SK-N-MC (cell line): ENCODE results near the gene GGA2.

Source experiments
- DNase-seq: peaks from one replicate; pipeline ENCODE4 v3.0.0-alpha.2; 2011; ENCODE audit warnings: low read depth, low spot score
- H3K27ac ChIP-seq: fragments of 200-600 bp; sonication (generic); 2 replicates; pipeline ENCODE4 v1.5.1; 2016; ENCODE audit warnings: mixed run types
- H3K36me3 ChIP-seq: fragments of 200-600 bp; sonication (generic); 2 replicates; pipeline ENCODE4 v1.6.1; 2017; ENCODE audit warnings: antibody characterized with exemption, low read length, mixed read lengths; ENCODE audit not compliant: insufficient read depth
- H3K4me3 ChIP-seq: fragments of 200-600 bp; sonication (generic); 2 replicates; pipeline ENCODE4 v1.5.1; 2016
- H3K9ac ChIP-seq: fragments of 200-600 bp; sonication (generic); 2 replicates; pipeline ENCODE4 v1.8.0; 2017; ENCODE audit warnings: mixed run types, mixed read lengths; ENCODE audit not compliant: insufficient read length
- H3K9me3 ChIP-seq: fragments of 200-600 bp; sonication (generic); 2 replicates; pipeline ENCODE4 v1.6.1; 2017; ENCODE audit warnings: low read depth, mild to moderate bottlenecking, antibody characterized with exemption, low read length, moderate library complexity, mixed read lengths
- EZH2 ChIP-seq: fragments of 200-600 bp; sonication (generic); IDR thresholded peaks from one replicate; pipeline ENCODE4 v1.6.1; 2017; ENCODE audit warnings: antibody characterized with exemption
- FOXP2 ChIP-seq: optimal IDR thresholded peaks from 2 replicates; pipeline ENCODE3; 2011; ENCODE audit warnings: mild to moderate bottlenecking, moderate library complexity; ENCODE audit not compliant: insufficient read depth; ENCODE audit errors: extremely low read length, control extremely low read depth
- POLR2AphosphoS5 ChIP-seq: IDR thresholded peaks from 2 replicates; pipeline ENCODE4 v1.6.1; 2012; ENCODE audit warnings: mild to moderate bottlenecking, low read depth, low read length, borderline replicate concordance

GGA2 gene

GRCh38 chr16:23432176-23433128 lies 77.8 kb downstream of the GGA2 start:
- no peak for DNase-seq
- TF ChIP-seq POLR2AphosphoS5: no peak
- no peak for TF ChIP-seq EZH2
- no peak for TF ChIP-seq FOXP2
- Histone ChIP-seq H3K36me3 (peaks cover 43% of the 10 kb centered on the region), H3K27ac (no peak overlapping the region), H3K9me3 (no peaks in the 10 kb centered on the region), H3K4me3 (no peak overlapping the region), H3K9ac (no peak overlapping the region)

- Histone ChIP-seq H3K36me3 (peaks cover 27% of the 10 kb centered on the region), H3K9ac (no peak overlapping the region), H3K4me3 (no peak overlapping the region), H3K9me3 (no peaks in the 10 kb centered on the region), H3K27ac (no peak overlapping the region)
- TF ChIP-seq POLR2AphosphoS5 (no peak), FOXP2 (no peak), EZH2 (no peak)
- no peak for DNase-seq
Observed at GRCh38 chr16:23428351-23428750, 81.9 kb downstream of the GGA2 start.

DNA sequence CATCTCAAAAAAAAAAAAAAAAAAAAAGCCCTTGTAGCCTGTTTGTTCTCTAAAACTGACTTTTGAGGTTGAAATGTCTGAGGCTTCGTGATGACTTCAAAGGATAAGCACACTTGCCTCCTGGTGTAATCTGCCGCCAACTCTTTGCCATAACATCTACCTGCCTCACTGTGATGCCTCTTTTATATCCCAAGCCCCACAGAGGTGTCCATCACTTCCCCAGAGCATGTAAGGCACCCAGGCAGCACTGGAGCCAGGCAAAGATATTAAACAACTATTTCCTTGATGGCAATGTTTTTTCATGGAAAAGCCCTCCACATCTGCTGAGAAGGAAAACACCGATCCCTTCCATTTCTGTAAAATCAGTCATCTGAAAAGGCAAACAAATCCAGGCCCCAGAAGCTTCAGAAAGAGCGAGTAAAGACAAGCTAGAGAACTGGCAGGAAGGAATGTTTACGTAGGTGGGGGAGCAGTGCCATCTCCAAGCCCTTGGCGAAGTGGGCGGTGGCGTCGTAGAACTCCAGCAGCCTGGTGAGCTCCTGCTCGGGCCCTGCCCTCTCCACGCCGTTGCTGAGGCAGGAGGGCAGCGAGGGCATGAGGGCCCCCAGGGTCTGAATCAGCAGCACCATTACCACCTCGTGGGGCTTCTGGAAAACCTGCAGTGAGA lies 85.9 kb downstream of the GGA2 start:
- no peak overlapping the region for H3K27ac ChIP-seq

DNA sequence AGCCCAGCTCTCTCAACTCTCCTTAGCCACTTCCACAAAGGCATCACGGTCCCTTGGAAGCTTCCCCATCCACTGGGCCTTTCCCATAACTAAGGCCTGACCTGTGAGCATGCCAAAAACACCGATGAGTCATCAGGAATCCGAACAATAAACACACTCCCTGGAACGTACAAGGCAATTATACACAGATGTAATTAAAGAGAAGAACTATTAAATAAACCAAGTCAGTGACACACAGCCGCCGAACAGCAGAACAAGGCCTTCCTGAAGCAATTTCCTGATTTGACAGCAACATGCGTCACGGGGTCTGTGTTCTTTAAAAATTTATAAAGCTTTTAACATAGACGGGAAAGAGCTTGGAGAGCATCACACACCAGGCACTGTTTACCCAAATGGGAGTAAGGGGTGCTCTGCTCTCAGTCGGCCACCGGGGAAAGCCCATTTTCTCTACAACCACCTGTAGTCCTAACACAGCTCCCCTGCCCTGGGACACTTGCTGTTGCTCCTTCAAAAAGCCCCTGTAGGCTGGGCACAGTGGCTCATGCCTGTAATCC lies 86.7 kb downstream of the GGA2 start:
- Histone ChIP-seq H3K9ac (no peak overlapping the region), H3K4me3 (no peak overlapping the region), H3K9me3 (no peaks in the 10 kb centered on the region), H3K27ac (no peak overlapping the region), H3K36me3 (peaks cover 7% of the 10 kb centered on the region; the same call in 1 of the 2 replicates)
- DNase-seq: no peak
- no peak for TF ChIP-seq FOXP2
- TF ChIP-seq EZH2: no peak
- TF ChIP-seq POLR2AphosphoS5: no peak

More for the DNA sequence above, 85.9 kb downstream of the GGA2 start:
- no peak for TF ChIP-seq EZH2
- TF ChIP-seq FOXP2: no peak
- TF ChIP-seq POLR2AphosphoS5: no peak
- Histone ChIP-seq H3K36me3 (peaks cover 7% of the 10 kb centered on the region; the same call in 1 of the 2 replicates), H3K9ac (no peak overlapping the region), H3K4me3 (no peak overlapping the region), H3K9me3 (no peaks in the 10 kb centered on the region)
- DNase-seq: no peak

- TF ChIP-seq POLR2AphosphoS5 (no peak), EZH2 (no peak), FOXP2 (no peak)
- H3K36me3 ChIP-seq: peaks cover 22% of the 10 kb centered on the region; the same call in 1 of the 2 replicates
- H3K27ac ChIP-seq: no peak overlapping the region
- DNase-seq: no peak
- H3K4me3 ChIP-seq: no peak overlapping the region
- H3K9me3 ChIP-seq: no peaks in the 10 kb centered on the region
- no peak overlapping the region for H3K9ac ChIP-seq
Observed at GRCh38 chr16:23420011-23420410, 90.3 kb downstream of the GGA2 start.

- DNase-seq: no peak
- Histone ChIP-seq H3K27ac (no peak overlapping the region), H3K36me3 (peaks cover 36% of the 10 kb centered on the region), H3K9me3 (no peaks in the 10 kb centered on the region), H3K9ac (no peak overlapping the region), H3K4me3 (no peak overlapping the region)
- no peak for TF ChIP-seq FOXP2
- TF ChIP-seq EZH2: no peak
- TF ChIP-seq POLR2AphosphoS5: no peak
Observed at GRCh38 chr16:23416816-23417215, 93.5 kb downstream of the GGA2 start.

GRCh38 chr16:23414731-23415130 lies 95.6 kb downstream of the GGA2 start:
- Histone ChIP-seq H3K27ac (no peak overlapping the region), H3K36me3 (peaks cover 49% of the 10 kb centered on the region), H3K9me3 (no peaks in the 10 kb centered on the region), H3K9ac (no peak overlapping the region), H3K4me3 (no peak overlapping the region)
- no peak for TF ChIP-seq POLR2AphosphoS5
- DNase-seq: no peak
